ENCODE measurements around the gene CPN2. TPM values are rescaled to one million over a fixed set of nuclear protein-coding genes. Genes with fewer than 3 reads are reported as not detected.

CPN2 gene, protein sequence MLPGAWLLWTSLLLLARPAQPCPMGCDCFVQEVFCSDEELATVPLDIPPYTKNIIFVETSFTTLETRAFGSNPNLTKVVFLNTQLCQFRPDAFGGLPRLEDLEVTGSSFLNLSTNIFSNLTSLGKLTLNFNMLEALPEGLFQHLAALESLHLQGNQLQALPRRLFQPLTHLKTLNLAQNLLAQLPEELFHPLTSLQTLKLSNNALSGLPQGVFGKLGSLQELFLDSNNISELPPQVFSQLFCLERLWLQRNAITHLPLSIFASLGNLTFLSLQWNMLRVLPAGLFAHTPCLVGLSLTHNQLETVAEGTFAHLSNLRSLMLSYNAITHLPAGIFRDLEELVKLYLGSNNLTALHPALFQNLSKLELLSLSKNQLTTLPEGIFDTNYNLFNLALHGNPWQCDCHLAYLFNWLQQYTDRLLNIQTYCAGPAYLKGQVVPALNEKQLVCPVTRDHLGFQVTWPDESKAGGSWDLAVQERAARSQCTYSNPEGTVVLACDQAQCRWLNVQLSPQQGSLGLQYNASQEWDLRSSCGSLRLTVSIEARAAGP
- total RNA-seq, result not detected

DNA sequence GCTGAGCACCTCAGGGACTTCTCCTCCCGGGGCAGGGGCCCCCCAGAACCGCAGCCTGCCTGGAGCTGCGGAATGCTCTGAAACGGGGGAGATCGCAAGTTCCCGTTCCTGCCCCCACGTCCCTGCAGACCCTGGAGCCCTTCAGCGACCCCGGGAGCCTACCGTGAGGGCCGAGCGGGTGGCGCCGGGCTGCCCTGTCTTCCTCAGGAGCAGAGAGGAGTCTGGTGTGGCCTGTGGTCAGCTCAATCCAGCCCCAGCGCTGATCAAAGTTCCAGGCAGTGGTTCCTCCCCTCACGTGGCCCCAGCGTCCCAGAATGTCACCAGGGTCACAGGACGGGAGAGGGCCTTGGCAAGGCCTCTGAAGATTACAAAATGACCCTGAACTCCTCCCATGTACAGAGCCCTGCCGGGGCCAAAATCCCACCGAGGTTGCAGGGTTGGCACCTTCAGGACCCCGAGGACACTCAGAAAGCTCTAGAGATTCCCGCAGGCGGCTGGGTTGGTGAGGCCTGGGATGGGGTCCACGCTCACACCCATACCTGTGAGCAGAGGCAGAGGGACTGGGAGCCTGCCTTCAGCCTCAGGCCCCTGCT, at the start of gene CPN2:
Gene CPN2 (minus strand): TSS at position 249 of the 593 bp plus-strand sequence. CDS start 8,626 bp downstream, outside the sequence.
- Histone ChIP-seq H3K4me3 (ENCODE audit: low read length in 3 of 3) (no peak within 1 kb of the TSS), H3K27me3 (ENCODE audit: control insufficient read depth in 3 of 3, insufficient read depth in 3 of 3, low read length in 3 of 3) (peaks cover 0 to 6% (median 3%) of the 10 kb centered on the region in 3 donors), H3K27ac (ENCODE audit: low read depth, low read length) (no peak within 1 kb of the TSS), H3K9ac (ENCODE audit: low read depth in 1 of 3, low read length in 3 of 3) (no peak within 1 kb of the TSS), H3K4me1 (ENCODE audit: control insufficient read depth in 3 of 3, insufficient read depth in 3 of 3, low read length in 3 of 3) (no peaks in the 10 kb centered on the region), H3K9me3 (ENCODE audit: control insufficient read depth in 3 of 3, low read length in 3 of 3) (no peaks in the 10 kb centered on the region), H3K36me3 (ENCODE audit: control insufficient read depth in 3 of 3, insufficient read depth in 3 of 3, low read length in 3 of 3) (no peaks in the 10 kb centered on the region)

GRCh38 chr3:194399874-194400411, 48.8 kb upstream of the CPN2 start:
- Histone ChIP-seq H3K27ac (ENCODE audit: low read depth, low read length) (no peak overlapping the region), H3K9ac (ENCODE audit: low read depth in 1 of 3, low read length in 3 of 3) (no peak overlapping the region), H3K9me3 (ENCODE audit: control insufficient read depth in 3 of 3, low read length in 3 of 3) (no peaks in the 10 kb centered on the region), H3K27me3 (ENCODE audit: control insufficient read depth in 3 of 3, insufficient read depth in 3 of 3, low read length in 3 of 3) (peaks cover 33 to 38% (median 35%) of the 10 kb centered on the region in 3 donors), H3K36me3 (ENCODE audit: control insufficient read depth in 3 of 3, insufficient read depth in 3 of 3, low read length in 3 of 3) (no peaks in the 10 kb centered on the region), H3K4me3 (ENCODE audit: low read length in 3 of 3) (no peak overlapping the region), H3K4me1 (ENCODE audit: control insufficient read depth in 3 of 3, insufficient read depth in 3 of 3, low read length in 3 of 3) (peaks cover 12 to 16% (median 15%) of the 10 kb centered on the region in 3 donors)

DNA sequence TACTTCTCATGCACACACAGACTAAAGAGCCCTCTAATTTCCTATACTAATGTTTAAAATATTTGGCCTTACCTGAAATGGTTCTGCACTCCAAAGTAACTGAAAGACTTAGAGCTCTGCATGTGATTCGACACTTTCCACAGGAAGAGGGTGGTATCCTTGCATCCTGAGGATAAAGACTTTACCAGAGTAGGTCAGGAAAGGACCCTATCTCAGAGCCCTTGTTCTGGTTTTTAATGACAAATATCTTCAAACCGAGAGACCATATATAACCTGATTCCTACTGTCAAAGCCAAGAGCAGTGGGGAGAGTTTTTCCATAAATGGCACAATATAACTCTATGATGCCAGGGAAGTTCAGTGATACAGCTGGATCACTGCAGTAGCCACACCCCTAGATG, 48.0 kb upstream of the CPN2 start, which contains the start of gene GP5:
Gene GP5 (minus strand): TSS at position 101 of the 400 bp plus-strand sequence. CDS start 984 bp downstream, outside the sequence.
- Histone ChIP-seq H3K4me3 (ENCODE audit: low read length in 3 of 3) (peak within 1 kb of the TSS; percentile 35 to 47 (median 44)), H3K27me3 (ENCODE audit: control insufficient read depth in 3 of 3, insufficient read depth in 3 of 3, low read length in 3 of 3) (peaks cover 33 to 38% (median 35%) of the 10 kb centered on the region in 3 donors), H3K9me3 (ENCODE audit: control insufficient read depth in 3 of 3, low read length in 3 of 3) (no peaks in the 10 kb centered on the region), H3K4me1 (ENCODE audit: control insufficient read depth in 3 of 3, insufficient read depth in 3 of 3, low read length in 3 of 3) (peaks cover 12 to 16% (median 15%) of the 10 kb centered on the region in 3 donors), H3K9ac (ENCODE audit: low read depth in 1 of 3, low read length in 3 of 3) (no peak within 1 kb of the TSS), H3K36me3 (ENCODE audit: control insufficient read depth in 3 of 3, insufficient read depth in 3 of 3, low read length in 3 of 3) (no peaks in the 10 kb centered on the region), H3K27ac (ENCODE audit: low read depth, low read length) (no peak within 1 kb of the TSS)

- peaks cover 33 to 38% (median 35%) of the 10 kb centered on the region in 3 donors for H3K27me3 ChIP-seq (ENCODE audit: control insufficient read depth in 3 of 3, insufficient read depth in 3 of 3, low read length in 3 of 3)
- no peak overlapping the region for H3K27ac ChIP-seq (ENCODE audit: low read depth, low read length)
Measured at GRCh38 chr3:194397757-194398312, 46.7 kb upstream of the CPN2 start.

GRCh38 chr3:194396859-194397756, 46.0 kb upstream of the CPN2 start:
- H3K9me3 ChIP-seq (ENCODE audit: control insufficient read depth in 3 of 3, low read length in 3 of 3), result no peaks in the 10 kb centered on the region
- H3K27me3 ChIP-seq (ENCODE audit: control insufficient read depth in 3 of 3, insufficient read depth in 3 of 3, low read length in 3 of 3), result peaks cover 35 to 38% (median 37%) of the 10 kb centered on the region in 3 donors
- peak overlapping the region in 2 of 3 donors; percentile 41 to 44 for H3K4me3 ChIP-seq (ENCODE audit: low read length in 3 of 3)
- H3K4me1 ChIP-seq (ENCODE audit: control insufficient read depth in 3 of 3, insufficient read depth in 3 of 3, low read length in 3 of 3), result peaks cover 12 to 16% (median 15%) of the 10 kb centered on the region in 3 donors
- no peak overlapping the region for H3K9ac ChIP-seq (ENCODE audit: low read depth in 1 of 3, low read length in 3 of 3)
- no peak overlapping the region for H3K27ac ChIP-seq (ENCODE audit: low read depth, low read length)
- no peaks in the 10 kb centered on the region for H3K36me3 ChIP-seq (ENCODE audit: control insufficient read depth in 3 of 3, insufficient read depth in 3 of 3, low read length in 3 of 3)

More at GRCh38 chr3:194397757-194398312, 46.7 kb upstream of the CPN2 start:
- peak overlapping the region; percentile 35 to 47 (median 44) for H3K4me3 ChIP-seq (ENCODE audit: low read length in 3 of 3)
- H3K36me3 ChIP-seq (ENCODE audit: control insufficient read depth in 3 of 3, insufficient read depth in 3 of 3, low read length in 3 of 3), result no peaks in the 10 kb centered on the region
- no peaks in the 10 kb centered on the region for H3K9me3 ChIP-seq (ENCODE audit: control insufficient read depth in 3 of 3, low read length in 3 of 3)
- peaks cover 12 to 16% (median 15%) of the 10 kb centered on the region in 3 donors for H3K4me1 ChIP-seq (ENCODE audit: control insufficient read depth in 3 of 3, insufficient read depth in 3 of 3, low read length in 3 of 3)
- no peak overlapping the region for H3K9ac ChIP-seq (ENCODE audit: low read depth in 1 of 3, low read length in 3 of 3)

DNA sequence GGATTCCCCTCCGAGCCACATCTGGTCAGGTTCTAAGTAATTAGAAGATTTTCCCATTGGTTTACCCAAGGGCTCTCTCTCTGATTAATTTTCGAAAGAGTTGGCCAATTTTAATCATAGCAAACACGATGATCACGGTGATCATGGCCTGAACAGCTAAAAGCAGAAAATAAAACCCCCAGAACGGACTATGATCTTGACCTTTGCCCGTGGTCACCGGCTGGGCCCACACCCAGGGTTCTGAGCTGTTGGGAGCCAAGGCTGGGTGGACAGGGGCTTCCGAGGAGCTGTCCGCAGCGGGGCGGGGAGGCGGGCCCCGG, 45.4 kb upstream of the CPN2 start:
- H3K9ac ChIP-seq (ENCODE audit: low read depth in 1 of 3, low read length in 3 of 3), result no peak overlapping the region
- peaks cover 35 to 38% (median 37%) of the 10 kb centered on the region in 3 donors for H3K27me3 ChIP-seq (ENCODE audit: control insufficient read depth in 3 of 3, insufficient read depth in 3 of 3, low read length in 3 of 3)
- H3K27ac ChIP-seq (ENCODE audit: low read depth, low read length), result no peak overlapping the region
- H3K36me3 ChIP-seq (ENCODE audit: control insufficient read depth in 3 of 3, insufficient read depth in 3 of 3, low read length in 3 of 3), result no peaks in the 10 kb centered on the region
- H3K9me3 ChIP-seq (ENCODE audit: control insufficient read depth in 3 of 3, low read length in 3 of 3), result no peaks in the 10 kb centered on the region
- peaks cover 12 to 16% (median 15%) of the 10 kb centered on the region in 3 donors for H3K4me1 ChIP-seq (ENCODE audit: control insufficient read depth in 3 of 3, insufficient read depth in 3 of 3, low read length in 3 of 3)
- H3K4me3 ChIP-seq (ENCODE audit: low read length in 3 of 3), result peak overlapping the region in 1 of 3 donors; percentile 57

DNA sequence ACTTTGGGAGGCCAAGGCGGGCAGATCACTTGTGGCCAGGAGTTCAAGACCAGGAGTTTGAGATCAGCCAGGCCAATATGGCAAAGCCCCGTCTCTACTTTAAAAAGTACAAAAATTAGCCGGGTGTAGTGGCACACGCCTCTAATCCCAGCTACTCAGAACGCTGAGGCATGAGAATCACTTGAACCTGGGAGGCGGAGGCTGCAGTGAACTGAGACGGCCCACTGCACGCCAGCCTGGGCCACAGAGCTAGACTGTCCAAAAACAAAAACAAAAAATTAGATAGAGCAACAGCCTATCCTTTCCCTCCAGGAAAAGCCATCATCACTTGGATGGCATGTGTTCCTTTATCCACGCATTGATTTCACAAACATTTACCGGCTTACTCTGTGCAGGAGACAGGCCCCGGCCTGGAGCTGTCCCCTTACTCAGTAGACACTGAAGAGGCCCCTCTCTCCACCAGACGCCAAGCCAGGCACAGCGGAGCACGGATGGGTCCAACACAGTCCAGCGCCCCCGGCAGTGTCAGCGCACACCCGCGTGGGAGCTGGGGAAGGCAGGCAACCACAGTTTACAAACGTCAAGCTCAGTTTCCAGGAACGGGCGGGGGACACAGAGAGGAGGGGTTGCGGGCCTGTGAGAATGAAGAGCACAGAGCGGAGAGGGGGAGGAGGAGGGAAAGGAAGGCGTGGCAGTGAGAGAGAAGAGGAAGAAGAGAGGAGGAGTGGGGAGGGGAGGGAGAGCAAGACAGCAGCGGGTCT, 44.8 kb upstream of the CPN2 start:
- H3K9me3 ChIP-seq (ENCODE audit: control insufficient read depth in 3 of 3, low read length in 3 of 3), result no peaks in the 10 kb centered on the region
- H3K4me3 ChIP-seq (ENCODE audit: low read length in 3 of 3), result peak overlapping the region in 1 of 3 donors; percentile 57
- peaks cover 12 to 16% (median 15%) of the 10 kb centered on the region in 3 donors for H3K4me1 ChIP-seq (ENCODE audit: control insufficient read depth in 3 of 3, insufficient read depth in 3 of 3, low read length in 3 of 3)
- no peaks in the 10 kb centered on the region for H3K36me3 ChIP-seq (ENCODE audit: control insufficient read depth in 3 of 3, insufficient read depth in 3 of 3, low read length in 3 of 3)
- no peak overlapping the region for H3K27ac ChIP-seq (ENCODE audit: low read depth, low read length)
- H3K9ac ChIP-seq (ENCODE audit: low read depth in 1 of 3, low read length in 3 of 3), result no peak overlapping the region
- peaks cover 32 to 38% (median 34%) of the 10 kb centered on the region in 3 donors for H3K27me3 ChIP-seq (ENCODE audit: control insufficient read depth in 3 of 3, insufficient read depth in 3 of 3, low read length in 3 of 3)

GRCh38 chr3:194395212-194395611, 44.1 kb upstream of the CPN2 start:
- no peak overlapping the region for H3K4me3 ChIP-seq (ENCODE audit: low read length in 3 of 3)
- no peaks in the 10 kb centered on the region for H3K36me3 ChIP-seq (ENCODE audit: control insufficient read depth in 3 of 3, insufficient read depth in 3 of 3, low read length in 3 of 3)
- peaks cover 31 to 38% (median 34%) of the 10 kb centered on the region in 3 donors for H3K27me3 ChIP-seq (ENCODE audit: control insufficient read depth in 3 of 3, insufficient read depth in 3 of 3, low read length in 3 of 3)
- no peak overlapping the region for H3K27ac ChIP-seq (ENCODE audit: low read depth, low read length)
- H3K9ac ChIP-seq (ENCODE audit: low read depth in 1 of 3, low read length in 3 of 3), result no peak overlapping the region
- H3K4me1 ChIP-seq (ENCODE audit: control insufficient read depth in 3 of 3, insufficient read depth in 3 of 3, low read length in 3 of 3), result peaks cover 12 to 16% (median 15%) of the 10 kb centered on the region in 3 donors
- H3K9me3 ChIP-seq (ENCODE audit: control insufficient read depth in 3 of 3, low read length in 3 of 3), result peaks cover 0 to 3% (median 0%) of the 10 kb centered on the region in 3 donors
